Measurements from ENCODE around the gene DUSP9. TPM values are rescaled to one million over a fixed set of nuclear protein-coding genes. Genes with fewer than 3 reads are reported as not detected.
"Not testable (repeated sequence)": the region's sequence is repeated elsewhere in the genome, so short reads cannot be mapped to it uniquely, and the experiment has no call there.

The DUSP9 gene
- polyA plus RNA-seq, 4 donors, result 2.7 to 52.1 (median 44.9) TPM

DNA sequence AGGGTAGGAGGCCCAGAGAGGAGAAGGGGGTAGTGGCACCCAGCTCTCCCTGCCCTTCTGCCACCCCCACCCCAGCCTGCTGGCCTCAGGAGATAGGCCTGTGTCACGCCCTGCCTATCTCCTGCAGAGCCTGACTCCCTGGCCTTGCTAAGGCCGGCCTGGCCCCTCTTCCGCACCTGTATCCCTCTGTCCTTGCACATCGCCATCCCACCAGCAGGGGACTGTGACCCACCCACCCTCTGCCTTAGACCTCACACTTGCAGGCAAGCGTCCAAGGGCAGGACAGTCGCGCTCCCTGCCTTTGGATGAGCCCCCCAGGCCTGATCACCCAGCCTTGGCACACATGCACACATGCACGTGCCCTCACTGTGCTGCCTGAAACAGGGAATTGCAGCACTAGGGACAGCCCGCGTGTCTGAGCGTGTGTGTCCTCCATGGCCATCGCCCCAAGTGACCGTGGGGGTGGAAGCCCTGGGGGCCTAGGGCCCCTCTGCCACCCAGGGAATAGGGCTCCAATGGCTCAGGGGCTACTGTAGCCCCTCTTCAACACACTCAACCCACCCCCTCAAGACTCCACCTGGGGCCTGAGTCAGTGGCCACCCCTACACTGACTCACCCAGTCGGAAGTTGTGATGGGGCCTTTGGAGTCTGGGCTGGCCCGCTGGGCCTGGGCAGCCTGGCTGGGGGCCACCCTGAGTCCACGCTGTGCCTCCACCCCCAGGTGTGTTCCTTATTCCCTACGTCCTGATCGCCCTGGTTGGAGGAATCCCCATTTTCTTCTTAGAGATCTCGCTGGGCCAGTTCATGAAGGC is 42.9 kb downstream of the DUSP9 start:
- no peak for DNase-seq (ENCODE audit: low read depth in 4 of 4, low spot score in 3 of 4)

DNA sequence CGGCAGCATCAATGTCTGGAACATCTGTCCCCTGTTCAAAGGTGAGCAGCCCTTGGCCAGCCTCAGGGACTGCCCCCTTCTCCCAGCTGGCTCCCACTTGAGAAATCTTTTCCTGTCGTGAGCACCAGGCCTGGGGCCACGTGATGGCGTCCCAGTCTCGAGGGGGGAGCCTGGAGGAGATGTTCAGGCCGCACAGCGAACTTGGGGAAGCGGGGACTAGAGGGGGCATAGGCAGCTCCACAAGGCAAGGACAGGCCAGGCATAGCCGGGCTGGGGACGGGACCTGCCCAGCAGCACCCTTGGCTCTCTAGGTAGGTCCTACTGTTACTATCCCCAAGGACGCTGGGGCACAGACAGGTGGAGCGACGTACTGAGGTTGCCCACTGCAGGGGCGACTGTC is 43.5 kb downstream of the DUSP9 start:
- DNase-seq (ENCODE audit: low read depth in 4 of 4, low spot score in 3 of 4), result no peak

DNA sequence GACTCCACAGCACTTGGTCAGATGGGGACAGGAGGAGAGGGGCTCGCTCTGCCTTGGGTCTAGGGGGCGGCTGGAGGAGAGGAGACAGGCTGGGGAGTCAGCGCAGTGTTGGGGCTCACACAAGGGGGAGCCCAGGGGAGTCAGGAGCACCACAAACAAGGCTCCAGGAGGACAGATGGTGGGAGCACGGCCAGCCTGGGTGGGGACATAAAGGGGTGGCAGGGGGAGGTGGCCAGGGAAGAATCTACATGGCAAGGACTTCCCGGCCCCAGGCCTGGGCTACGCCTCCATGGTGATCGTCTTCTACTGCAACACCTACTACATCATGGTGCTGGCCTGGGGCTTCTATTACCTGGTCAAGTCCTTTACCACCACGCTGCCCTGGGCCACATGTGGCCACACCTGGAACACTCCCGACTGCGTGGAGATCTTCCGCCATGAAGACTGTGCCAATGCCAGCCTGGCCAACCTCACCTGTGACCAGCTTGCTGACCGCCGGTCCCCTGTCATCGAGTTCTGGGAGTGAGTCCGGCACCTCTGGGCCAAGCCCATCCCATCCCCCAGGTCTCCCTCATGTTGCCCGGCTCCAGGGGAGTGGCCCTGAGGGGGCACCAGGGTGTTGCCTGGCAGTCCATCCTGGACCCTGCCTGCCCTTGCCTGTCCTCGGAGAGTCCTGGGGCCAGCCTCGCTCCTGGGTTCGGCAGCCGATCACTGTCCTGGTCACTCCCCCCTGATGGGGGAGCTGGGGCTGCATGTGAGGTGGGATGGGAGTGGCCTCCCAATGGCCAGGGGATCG is 44.2 kb downstream of the DUSP9 start:
- not testable (repeated sequence) for DNase-seq (ENCODE audit: low read depth in 4 of 4, low spot score in 3 of 4)

DNA sequence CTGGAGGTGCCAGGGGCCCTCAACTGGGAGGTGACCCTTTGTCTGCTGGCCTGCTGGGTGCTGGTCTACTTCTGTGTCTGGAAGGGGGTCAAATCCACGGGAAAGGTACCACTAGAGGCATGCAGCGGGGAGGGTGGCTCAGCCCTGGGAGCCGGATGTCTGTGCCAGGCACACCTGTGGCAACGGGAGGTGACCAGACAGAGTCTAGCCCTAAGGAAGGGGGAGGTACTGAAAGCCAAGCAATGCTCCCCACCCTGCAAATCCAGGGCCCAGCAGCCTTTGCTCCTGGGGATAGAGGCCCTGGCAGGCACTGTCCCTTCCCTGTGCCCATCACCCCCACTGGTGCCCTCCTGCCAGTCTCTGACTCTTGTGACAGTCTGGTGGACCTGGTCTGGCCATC is 45.0 kb downstream of the DUSP9 start:
- no peak for DNase-seq (ENCODE audit: low read depth in 4 of 4, low spot score in 3 of 4)

DNA sequence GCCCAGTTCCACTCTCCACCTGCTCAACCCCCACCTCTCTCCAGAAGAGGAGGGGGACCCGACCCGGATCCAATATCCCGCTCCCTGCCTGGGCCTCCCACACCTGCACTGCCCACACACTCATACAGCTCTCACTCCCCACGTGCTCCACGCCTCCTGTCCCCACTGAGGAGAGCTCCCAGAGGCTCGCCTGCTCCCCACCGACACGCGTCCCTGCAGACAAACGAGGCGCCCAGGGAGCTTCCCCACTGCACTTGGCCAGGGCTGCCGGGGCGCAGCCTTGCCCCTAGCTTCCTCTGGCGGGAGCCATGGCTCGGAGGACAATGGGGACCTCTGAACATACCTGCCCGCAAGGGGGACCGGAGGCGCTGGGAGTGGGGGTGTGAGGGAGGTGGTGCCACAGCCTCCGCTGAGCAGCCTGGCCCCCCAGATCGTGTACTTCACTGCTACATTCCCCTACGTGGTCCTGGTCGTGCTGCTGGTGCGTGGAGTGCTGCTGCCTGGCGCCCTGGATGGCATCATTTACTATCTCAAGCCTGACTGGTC is 45.7 kb downstream of the DUSP9 start:
- DNase-seq (ENCODE audit: low read depth in 4 of 4, low spot score in 3 of 4), result no peak

DNA sequence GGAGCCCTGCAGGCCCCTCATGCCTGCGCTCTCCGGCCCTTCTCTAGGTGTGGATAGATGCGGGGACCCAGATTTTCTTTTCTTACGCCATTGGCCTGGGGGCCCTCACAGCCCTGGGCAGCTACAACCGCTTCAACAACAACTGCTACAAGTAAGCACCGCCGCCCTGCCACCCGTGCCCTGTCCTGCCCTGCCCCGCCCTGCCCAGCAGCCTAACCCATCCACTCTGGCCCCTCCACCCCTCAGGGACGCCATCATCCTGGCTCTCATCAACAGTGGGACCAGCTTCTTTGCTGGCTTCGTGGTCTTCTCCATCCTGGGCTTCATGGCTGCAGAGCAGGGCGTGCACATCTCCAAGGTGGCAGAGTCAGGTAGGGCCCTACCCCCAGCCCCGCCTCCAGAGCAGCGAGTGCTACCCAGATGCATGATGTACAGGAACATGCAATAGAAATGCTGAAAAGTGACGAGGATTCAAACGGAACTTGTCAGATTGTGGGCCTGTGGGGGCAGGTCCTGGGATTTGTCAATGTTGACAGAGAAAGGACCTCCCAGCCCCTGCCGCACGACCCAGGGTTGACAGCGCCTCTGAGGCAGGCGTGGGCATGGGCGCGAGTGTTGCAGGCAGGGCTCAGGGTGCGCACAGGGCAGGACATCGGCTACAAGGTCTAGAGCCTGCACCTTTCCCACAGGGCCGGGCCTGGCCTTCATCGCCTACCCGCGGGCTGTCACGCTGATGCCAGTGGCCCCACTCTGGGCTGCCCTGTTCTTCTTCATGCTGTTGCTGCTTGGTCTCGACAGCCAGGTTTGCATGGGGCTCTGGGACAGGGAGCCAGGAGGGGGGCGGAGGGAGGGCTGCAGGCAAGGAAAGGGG is 46.4 kb downstream of the DUSP9 start:
- no peak for DNase-seq (ENCODE audit: low read depth in 4 of 4, low spot score in 3 of 4)

DNA sequence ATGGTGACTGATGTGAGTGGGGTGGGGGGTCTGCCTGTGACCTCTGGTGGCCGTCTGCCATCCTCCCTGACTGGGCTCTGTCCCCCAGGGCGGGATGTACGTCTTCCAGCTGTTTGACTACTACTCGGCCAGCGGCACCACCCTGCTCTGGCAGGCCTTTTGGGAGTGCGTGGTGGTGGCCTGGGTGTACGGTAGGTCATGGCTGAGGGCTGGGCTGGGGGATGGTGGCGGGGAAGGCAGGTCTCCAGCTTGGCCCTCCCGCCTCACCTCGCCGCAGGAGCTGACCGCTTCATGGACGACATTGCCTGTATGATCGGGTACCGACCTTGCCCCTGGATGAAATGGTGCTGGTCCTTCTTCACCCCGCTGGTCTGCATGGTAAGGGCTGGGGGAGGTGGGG is 47.3 kb downstream of the DUSP9 start:
- DNase-seq (ENCODE audit: low read depth in 4 of 4, low spot score in 3 of 4), result not testable (repeated sequence)

DNA sequence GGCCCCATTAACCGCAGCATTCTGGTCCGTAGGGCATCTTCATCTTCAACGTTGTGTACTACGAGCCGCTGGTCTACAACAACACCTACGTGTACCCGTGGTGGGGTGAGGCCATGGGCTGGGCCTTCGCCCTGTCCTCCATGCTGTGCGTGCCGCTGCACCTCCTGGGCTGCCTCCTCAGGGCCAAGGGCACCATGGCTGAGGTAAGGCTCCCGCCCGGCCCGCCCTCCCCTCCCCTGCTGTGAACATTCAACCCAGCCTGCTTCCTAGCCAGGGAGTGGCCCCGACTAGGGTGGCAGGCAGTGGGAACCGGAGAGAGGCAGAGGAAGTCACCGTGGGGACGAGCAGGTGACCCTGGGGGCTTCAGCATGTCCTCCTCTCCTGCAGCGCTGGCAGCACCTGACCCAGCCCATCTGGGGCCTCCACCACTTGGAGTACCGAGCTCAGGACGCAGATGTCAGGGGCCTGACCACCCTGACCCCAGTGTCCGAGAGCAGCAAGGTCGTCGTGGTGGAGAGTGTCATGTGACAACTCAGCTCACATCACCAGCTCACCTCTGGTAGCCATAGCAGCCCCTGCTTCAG is 47.8 kb downstream of the DUSP9 start:
- DNase-seq (ENCODE audit: low read depth in 4 of 4, low spot score in 3 of 4), result no peak

DNA sequence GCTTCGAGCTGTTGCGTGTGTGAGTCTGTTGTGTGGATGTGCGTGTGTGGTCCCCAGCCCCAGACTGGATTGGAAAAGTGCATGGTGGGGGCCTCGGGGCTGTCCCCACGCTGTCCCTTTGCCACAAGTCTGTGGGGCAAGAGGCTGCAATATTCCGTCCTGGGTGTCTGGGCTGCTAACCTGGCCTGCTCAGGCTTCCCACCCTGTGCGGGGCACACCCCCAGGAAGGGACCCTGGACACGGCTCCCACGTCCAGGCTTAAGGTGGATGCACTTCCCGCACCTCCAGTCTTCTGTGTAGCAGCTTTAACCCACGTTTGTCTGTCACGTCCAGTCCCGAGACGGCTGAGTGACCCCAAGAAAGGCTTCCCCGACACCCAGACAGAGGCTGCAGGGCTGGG is 49.1 kb downstream of the DUSP9 start:
- DNase-seq (ENCODE audit: low read depth in 4 of 4, low spot score in 3 of 4), result no peak

DNA sequence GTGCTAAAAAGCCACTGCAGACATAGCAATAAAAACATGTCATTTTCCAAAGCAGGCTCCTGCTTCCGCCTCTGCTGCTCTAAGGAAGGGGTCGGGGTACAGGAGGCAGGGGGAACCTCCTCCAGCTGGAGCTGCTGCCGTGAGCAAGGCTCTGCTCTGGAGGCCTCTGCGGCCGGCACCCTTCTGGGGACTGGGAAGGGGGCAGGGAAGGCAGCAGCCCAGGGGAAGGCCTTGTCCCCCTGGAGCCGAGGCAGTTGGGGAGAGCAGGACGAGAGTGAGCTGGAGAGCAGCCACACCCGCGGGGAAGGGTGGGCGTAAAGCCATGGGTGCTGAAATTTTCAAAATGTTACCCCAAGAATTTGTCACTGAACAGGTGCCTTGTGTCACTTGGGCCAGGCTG is 49.5 kb downstream of the DUSP9 start:
- DNase-seq (ENCODE audit: low read depth in 4 of 4, low spot score in 3 of 4), result not testable (repeated sequence)

DNA sequence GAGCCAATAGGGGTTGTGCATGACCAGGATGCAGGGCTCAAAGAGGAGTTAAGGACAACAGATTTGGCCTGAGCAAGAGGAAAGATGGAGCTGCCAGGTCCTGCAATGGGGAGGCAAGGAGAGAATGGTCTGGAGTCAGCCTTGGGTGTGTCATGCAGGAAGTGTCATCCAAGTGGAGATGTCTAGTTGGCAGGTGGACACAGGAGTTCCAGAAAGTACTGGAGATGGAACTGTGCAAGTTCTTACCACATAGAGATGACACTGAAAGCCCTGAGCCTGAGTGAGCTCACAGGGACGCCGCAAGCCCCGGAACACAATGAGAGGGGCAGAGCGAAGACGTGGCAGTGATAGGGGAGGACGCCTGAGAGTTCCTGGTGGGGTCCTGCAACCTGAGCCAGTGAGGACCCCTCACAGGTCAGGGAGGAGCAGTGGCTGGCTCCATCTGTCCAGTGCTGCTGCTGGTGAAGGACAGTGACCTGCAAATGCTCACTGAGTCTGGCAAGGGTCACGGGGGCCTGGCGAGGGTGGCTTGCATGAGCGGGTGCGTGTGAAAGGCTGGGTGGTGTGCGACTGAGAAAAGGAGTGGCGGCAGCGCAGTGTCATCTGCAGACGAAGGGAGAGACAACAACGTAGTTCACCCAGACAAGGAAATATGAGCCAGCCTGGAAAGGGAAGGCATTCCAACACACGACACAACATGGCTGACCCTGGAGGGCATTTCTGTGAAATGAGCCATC is 50.2 kb downstream of the DUSP9 start:
- DNase-seq (ENCODE audit: low read depth in 4 of 4, low spot score in 3 of 4), result not testable (repeated sequence)

DNA sequence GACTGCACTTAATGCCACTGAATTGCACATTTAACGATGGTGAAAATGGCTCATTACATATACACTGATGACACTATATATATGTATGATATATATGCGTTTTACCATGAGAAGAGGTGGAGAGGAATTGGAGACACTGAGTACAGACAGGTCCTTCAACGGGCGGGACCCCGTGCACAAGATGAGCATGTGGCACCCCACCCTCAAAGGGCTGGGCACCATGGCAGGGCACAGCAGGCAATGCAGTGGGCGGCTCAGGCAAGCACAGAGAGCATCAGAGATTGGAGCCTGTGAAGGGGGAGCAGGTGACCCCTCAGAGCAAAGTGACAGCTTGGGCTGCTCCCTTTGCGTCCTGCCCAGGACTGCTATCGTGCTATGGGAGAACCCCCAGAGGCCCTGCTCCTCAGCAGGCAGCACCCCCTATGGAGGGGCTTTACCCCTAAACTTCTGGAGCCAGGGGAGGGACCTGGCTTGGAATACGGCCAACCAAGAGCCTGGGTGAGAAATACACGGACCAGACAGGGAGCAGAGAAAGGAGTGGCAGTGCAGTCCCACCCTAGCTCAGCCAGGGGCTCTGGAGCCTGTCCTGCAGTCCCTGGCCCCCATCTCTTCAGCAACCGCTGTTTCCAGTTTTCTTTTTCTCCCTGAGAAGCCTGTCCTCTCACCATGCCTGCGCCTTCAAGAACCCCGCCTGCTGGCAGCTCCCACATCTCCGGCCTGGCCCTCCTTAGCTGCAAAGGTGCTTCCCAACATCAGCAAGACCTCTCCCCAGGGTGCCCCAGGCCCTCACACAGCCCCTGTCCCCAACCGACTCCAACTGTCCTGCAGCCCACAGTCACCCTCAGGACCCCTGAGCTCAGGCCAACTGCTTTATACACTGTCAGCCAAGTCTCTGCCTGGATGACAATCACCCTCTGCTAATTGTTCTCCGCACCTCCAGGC is 51.2 kb downstream of the DUSP9 start:
- no peak for DNase-seq (ENCODE audit: low read depth in 4 of 4, low spot score in 3 of 4)

DNA sequence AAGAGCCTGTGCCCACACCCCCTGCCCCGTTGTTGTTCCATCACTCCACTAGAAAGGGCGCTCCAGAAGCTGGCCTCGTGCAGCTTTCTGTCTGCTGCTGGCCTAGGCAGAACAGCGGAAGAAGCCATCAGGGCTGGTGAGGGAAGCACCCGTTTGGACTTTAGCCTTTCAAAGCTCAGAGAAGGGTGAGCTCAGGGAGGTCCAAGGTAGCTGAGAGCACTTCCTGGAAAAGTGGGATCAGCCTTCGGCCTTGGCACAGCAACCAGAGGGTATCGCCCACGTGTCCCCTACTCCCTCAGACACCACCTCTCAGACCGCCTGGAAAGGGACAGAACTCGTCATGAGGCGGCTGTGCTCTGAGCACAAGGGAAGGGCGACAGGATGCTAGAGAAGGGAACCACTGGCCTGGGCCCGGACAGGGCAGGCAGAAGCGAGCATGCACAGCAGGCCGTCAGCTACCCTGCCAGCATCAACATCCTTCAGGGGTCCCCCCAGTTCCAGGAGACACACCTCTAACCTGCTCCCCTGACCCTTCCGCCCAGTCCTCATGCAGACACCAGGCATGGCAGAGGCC is 52.3 kb downstream of the DUSP9 start:
- not testable (repeated sequence) for DNase-seq (ENCODE audit: low read depth in 4 of 4, low spot score in 3 of 4)

DNA sequence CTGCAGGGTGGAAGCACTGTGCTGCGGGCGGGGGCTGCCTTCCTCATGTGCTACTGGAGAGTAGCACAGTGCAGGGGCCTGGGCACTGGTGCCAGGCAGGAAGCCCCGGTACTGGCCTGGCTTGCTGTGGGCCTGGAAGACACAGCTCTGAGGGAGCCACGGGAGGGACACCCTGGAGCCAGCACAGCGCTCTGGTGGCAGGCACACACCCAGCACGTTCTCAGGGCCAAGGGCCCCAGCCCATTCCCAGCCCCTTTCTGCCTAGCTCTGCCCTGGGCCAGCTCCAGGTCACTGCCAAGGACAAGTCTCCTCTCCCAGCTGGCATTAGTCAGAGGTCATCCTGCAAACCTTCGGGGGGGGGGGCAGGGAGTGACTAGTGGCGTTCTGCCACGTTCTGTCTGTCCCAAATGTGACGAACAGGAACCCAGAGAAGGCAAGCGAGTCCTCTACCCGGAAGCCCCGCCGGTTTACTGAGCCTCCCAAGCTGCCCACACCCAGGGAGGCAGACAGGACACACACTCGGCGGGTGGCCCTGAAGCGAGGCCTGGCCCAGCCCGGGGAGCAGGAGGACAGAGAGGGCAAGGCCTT is 52.9 kb downstream of the DUSP9 start:
- DNase-seq (ENCODE audit: low read depth in 4 of 4, low spot score in 3 of 4), result not testable (repeated sequence)

DNA sequence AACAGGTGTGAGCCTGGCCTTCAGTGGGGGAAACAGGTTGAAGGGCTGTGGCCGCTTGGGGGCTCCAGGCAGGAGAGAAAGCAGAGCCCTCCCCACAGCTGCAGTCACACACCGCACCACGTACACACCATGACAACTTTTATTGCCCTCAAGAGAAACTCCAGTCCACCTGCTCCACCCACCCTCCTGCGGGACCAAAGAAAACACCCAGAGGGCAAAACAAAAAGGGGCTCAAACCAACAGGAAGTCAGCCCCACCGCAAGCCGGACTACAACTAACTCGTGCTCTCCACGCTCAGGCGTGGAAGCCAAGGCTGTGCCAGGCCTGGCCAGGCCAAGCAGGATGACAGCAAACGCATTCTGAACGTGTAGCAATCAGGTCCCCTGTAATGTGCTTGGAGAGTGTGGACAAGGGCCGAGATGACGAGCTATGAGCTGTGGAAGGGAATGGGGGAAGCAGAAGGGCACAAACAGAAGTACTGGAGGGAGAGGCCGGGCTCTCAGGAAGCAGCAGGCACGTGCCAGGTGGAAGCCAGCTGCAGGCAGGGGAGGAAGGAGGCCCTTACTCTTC is 53.5 kb downstream of the DUSP9 start:
- DNase-seq (ENCODE audit: low read depth in 4 of 4, low spot score in 3 of 4), result no peak
